DOHH2 (cell line): ENCODE measurements around the gene CMIP.
"Not testable (repeated sequence)": the region's sequence is repeated elsewhere in the genome, so short reads cannot be mapped to it uniquely, and the experiment has no call there.

ENCODE experiments used
- H3F3A ChIP-seq: fragments of 200-600 bp; sonication (generic), shearing (Covaris generic); 2 replicates; pipeline ENCODE4 v1.6.0; 2016; ENCODE audit warnings: antibody characterized with exemption, mild to moderate bottlenecking; ENCODE audit not compliant: control insufficient read depth, insufficient read depth
- H3K27ac ChIP-seq: fragments of 200-600 bp; sonication (generic); 2 replicates; pipeline ENCODE4 v1.5.1; 2014; ENCODE audit warnings: low read depth, mild to moderate bottlenecking, low read length, moderate library complexity
- H3K27me3 ChIP-seq: fragments of 200-600 bp; sonication (generic); 2 replicates; pipeline ENCODE4 v1.6.1; 2014; ENCODE audit warnings: mild to moderate bottlenecking, low read length, mixed read lengths; ENCODE audit not compliant: control insufficient read depth
- H3K36me3 ChIP-seq: fragments of 200-600 bp; sonication (generic); 2 replicates; pipeline ENCODE4 v1.6.1; 2014; ENCODE audit warnings: mild to moderate bottlenecking, low read length, moderate library complexity, mixed read lengths; ENCODE audit not compliant: control insufficient read depth
- H3K4me1 ChIP-seq: fragments of 200-600 bp; sonication (generic); 2 replicates; pipeline ENCODE4 v1.6.1; 2014; ENCODE audit warnings: mild to moderate bottlenecking, low read length, mixed read lengths; ENCODE audit not compliant: control insufficient read depth
- H3K4me2 ChIP-seq: fragments of 200-600 bp; sonication (generic); 2 replicates; pipeline ENCODE4 v1.6.0; 2014; ENCODE audit warnings: mild to moderate bottlenecking, low read length, moderate library complexity
- H3K4me3 ChIP-seq: fragments of 200-600 bp; sonication (generic); 2 replicates; pipeline ENCODE4 v1.5.1; 2014; ENCODE audit warnings: mild to moderate bottlenecking, low read length, mixed read lengths
- H3K79me2 ChIP-seq: fragments of 200-600 bp; sonication (generic); 2 replicates; pipeline ENCODE4 v1.6.1; 2014; ENCODE audit warnings: mild to moderate bottlenecking, low read length, mixed read lengths; ENCODE audit not compliant: control insufficient read depth
- H3K9me2 ChIP-seq: fragments of 200-600 bp; sonication (generic); replicated peaks from 2 replicates; pipeline ENCODE4 v1.6.1; 2014; ENCODE audit warnings: mild to moderate bottlenecking, low read length, mixed read lengths; ENCODE audit not compliant: control insufficient read depth
- H3K9me3 ChIP-seq: fragments of 200-600 bp; sonication (generic); 2 replicates; pipeline ENCODE4 v1.6.1; 2014; ENCODE audit warnings: antibody characterized with exemption, low read length, mixed read lengths; ENCODE audit not compliant: control insufficient read depth, insufficient read depth
- H4K20me1 ChIP-seq: fragments of 200-600 bp; sonication (generic); 2 replicates; pipeline ENCODE4 v1.6.0; 2014; ENCODE audit warnings: low read depth, mild to moderate bottlenecking, antibody characterized with exemption, low read length, moderate library complexity; ENCODE audit not compliant: control insufficient read depth, insufficient read depth
- EZH2phosphoT487 ChIP-seq: fragments of 200-600 bp; sonication (generic); IDR thresholded peaks from 2 replicates; pipeline ENCODE4 v1.6.1; 2017; ENCODE audit warnings: borderline replicate concordance, mild to moderate bottlenecking, antibody characterized with exemption, low read length, moderate library complexity, mixed read lengths
- TF ChIP-seq, protein P1 (sequence below): fragments of 200-600 bp; sonication (generic); IDR thresholded peaks from one replicate; pipeline ENCODE4 v1.5.1; 2014; ENCODE audit warnings: antibody characterized with exemption, mild to moderate bottlenecking, low read depth, low read length; ENCODE audit not compliant: poor library complexity, severe bottlenecking

CMIP gene

GRCh38 chr16:81686391-81687130, 242.0 kb downstream of the CMIP start:
- no peaks in the 10 kb centered on the region for H3K9me3 ChIP-seq
- no peak overlapping the region for H3K4me3 ChIP-seq
- no peaks in the 10 kb centered on the region for H3F3A ChIP-seq
- H3K36me3 ChIP-seq = no peaks in the 10 kb centered on the region
- no peak overlapping the region for H3K4me2 ChIP-seq
- H4K20me1 ChIP-seq = no peaks in the 10 kb centered on the region
- H3K79me2 ChIP-seq = no peaks in the 10 kb centered on the region
- no peaks in the 10 kb centered on the region for H3K27me3 ChIP-seq
- no peak for TF ChIP-seq EZH2phosphoT487
- TF ChIP-seq, protein P1, sequence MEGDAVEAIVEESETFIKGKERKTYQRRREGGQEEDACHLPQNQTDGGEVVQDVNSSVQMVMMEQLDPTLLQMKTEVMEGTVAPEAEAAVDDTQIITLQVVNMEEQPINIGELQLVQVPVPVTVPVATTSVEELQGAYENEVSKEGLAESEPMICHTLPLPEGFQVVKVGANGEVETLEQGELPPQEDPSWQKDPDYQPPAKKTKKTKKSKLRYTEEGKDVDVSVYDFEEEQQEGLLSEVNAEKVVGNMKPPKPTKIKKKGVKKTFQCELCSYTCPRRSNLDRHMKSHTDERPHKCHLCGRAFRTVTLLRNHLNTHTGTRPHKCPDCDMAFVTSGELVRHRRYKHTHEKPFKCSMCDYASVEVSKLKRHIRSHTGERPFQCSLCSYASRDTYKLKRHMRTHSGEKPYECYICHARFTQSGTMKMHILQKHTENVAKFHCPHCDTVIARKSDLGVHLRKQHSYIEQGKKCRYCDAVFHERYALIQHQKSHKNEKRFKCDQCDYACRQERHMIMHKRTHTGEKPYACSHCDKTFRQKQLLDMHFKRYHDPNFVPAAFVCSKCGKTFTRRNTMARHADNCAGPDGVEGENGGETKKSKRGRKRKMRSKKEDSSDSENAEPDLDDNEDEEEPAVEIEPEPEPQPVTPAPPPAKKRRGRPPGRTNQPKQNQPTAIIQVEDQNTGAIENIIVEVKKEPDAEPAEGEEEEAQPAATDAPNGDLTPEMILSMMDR = no peak
- H3K4me1 ChIP-seq = no peaks in the 10 kb centered on the region
- no peaks in the 10 kb centered on the region for H3K9me2 ChIP-seq
- H3K27ac ChIP-seq = no peak overlapping the region

GRCh38 chr16:81687131-81687456, 242.5 kb downstream of the CMIP start:
- no peaks in the 10 kb centered on the region for H3K4me1 ChIP-seq
- TF ChIP-seq, protein P1 = no peak
- TF ChIP-seq EZH2phosphoT487 = no peak

DNA sequence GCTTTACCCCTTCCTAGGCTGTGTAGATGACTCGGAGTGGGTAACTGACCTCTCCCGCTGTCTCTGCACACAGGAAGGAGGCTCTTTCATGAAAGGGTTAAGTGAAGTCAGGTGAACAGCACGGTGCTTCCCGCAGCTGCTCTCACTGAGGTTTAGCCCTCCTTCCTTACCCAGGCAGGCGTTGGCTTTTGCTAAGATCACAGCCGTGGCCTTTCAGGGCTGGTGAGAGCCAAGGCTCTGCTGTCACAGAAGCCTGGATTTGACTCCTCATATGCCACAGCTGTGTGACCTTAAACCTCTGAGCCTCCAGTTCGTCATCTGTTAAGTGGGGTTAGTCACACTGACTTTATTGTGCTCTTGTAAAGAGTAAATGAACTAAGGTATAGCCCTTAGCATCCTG, 243.6 kb downstream of the CMIP start:
- Histone ChIP-seq H3K36me3 (no peaks in the 10 kb centered on the region), H3K9me2 (no peaks in the 10 kb centered on the region), H4K20me1 (no peaks in the 10 kb centered on the region), H3K27me3 (no peaks in the 10 kb centered on the region), H3K4me3 (no peak overlapping the region), H3K9me3 (no peaks in the 10 kb centered on the region), H3K4me2 (no peak overlapping the region), H3K4me1 (no peaks in the 10 kb centered on the region), H3F3A (no peaks in the 10 kb centered on the region), H3K79me2 (no peaks in the 10 kb centered on the region), H3K27ac (no peak overlapping the region)
- TF ChIP-seq EZH2phosphoT487 = no peak
- TF ChIP-seq, protein P1 = no peak

More at GRCh38 chr16:81687131-81687456, 242.5 kb downstream of the CMIP start:
- Histone ChIP-seq H3K4me3 (no peak overlapping the region), H3F3A (no peaks in the 10 kb centered on the region), H3K27ac (no peak overlapping the region), H3K9me3 (no peaks in the 10 kb centered on the region), H4K20me1 (no peaks in the 10 kb centered on the region), H3K27me3 (no peaks in the 10 kb centered on the region), H3K36me3 (no peaks in the 10 kb centered on the region), H3K9me2 (no peaks in the 10 kb centered on the region), H3K79me2 (no peaks in the 10 kb centered on the region), H3K4me2 (no peak overlapping the region)

- H3K27me3 ChIP-seq, H3K36me3 ChIP-seq, H3K4me3 ChIP-seq, H4K20me1 ChIP-seq, H3K79me2 ChIP-seq, H3K27ac ChIP-seq, H3F3A ChIP-seq, H3K9me2 ChIP-seq, H3K4me2 ChIP-seq, H3K4me1 ChIP-seq, H3K9me3 ChIP-seq: not testable (repeated sequence)
Measured at GRCh38 chr16:81688839-81689238, 244.2 kb downstream of the CMIP start.
